Loucy (cell line): ENCODE measurements around the gene ATP6V0A4.

ENCODE experiments used
- H2AFZ ChIP-seq: fragments of 200-600 bp; sonication (generic); 2 replicates; pipeline ENCODE4 v1.6.0; 2016; ENCODE audit warnings: antibody characterized with exemption, mild to moderate bottlenecking, low read length, moderate library complexity
- H3F3A ChIP-seq: fragments of 200-600 bp; 2 replicates; pipeline ENCODE4 v1.6.0; 2016; ENCODE audit warnings: antibody characterized with exemption, low read depth, mild to moderate bottlenecking
- H3K27me3 ChIP-seq: fragments of 200-600 bp; sonication (generic); 2 replicates; pipeline ENCODE4 v1.6.1; 2014; ENCODE audit warnings: low read length, mild to moderate bottlenecking; ENCODE audit not compliant: insufficient read depth, poor library complexity, severe bottlenecking
- H3K36me3 ChIP-seq: fragments of 200-600 bp; sonication (generic); 2 replicates; pipeline ENCODE4 v1.6.1; 2016; ENCODE audit warnings: low read length; ENCODE audit not compliant: insufficient read depth
- H3K4me1 ChIP-seq: fragments of 200-600 bp; sonication (generic); 2 replicates; pipeline ENCODE4 v1.5.1; 2014; ENCODE audit warnings: low read length, mild to moderate bottlenecking; ENCODE audit not compliant: insufficient read depth, poor library complexity, severe bottlenecking
- H3K4me2 ChIP-seq: fragments of 200-600 bp; sonication (generic); 2 replicates; pipeline ENCODE4 v1.6.0; 2014; ENCODE audit warnings: antibody characterized with exemption, low read length, low read depth, mild to moderate bottlenecking; ENCODE audit not compliant: poor library complexity, severe bottlenecking
- H3K4me3 ChIP-seq: fragments of 200-600 bp; sonication (generic); 2 replicates; pipeline ENCODE4 v1.5.1; 2014; ENCODE audit warnings: low read length, mild to moderate bottlenecking, mixed read lengths; ENCODE audit not compliant: poor library complexity, severe bottlenecking
- H3K79me2 ChIP-seq: fragments of 200-600 bp; sonication (generic); 2 replicates; pipeline ENCODE4 v1.6.1; 2014; ENCODE audit warnings: low read length; ENCODE audit not compliant: insufficient read depth
- H3K9ac ChIP-seq: fragments of 200-600 bp; sonication (generic); 2 replicates; pipeline ENCODE4 v1.6.0; 2014; ENCODE audit warnings: mild to moderate bottlenecking, low read depth, low read length, moderate library complexity; ENCODE audit not compliant: poor library complexity, severe bottlenecking
- H3K9me2 ChIP-seq: fragments of 200-600 bp; sonication (generic); replicated peaks from 2 replicates; pipeline ENCODE4 v1.6.1; 2016; ENCODE audit warnings: low read depth, low read length, mixed read lengths
- H3K9me3 ChIP-seq: fragments of 200-600 bp; sonication (generic); 2 replicates; pipeline ENCODE4 v1.6.1; 2014; ENCODE audit warnings: mild to moderate bottlenecking, antibody characterized with exemption, low read length, low read depth; ENCODE audit not compliant: insufficient read depth
- H4K20me1 ChIP-seq: fragments of 200-600 bp; sonication (generic); 2 replicates; pipeline ENCODE4 v1.6.0; 2014; ENCODE audit warnings: antibody characterized with exemption, low read length, mild to moderate bottlenecking; ENCODE audit not compliant: insufficient read depth, poor library complexity, severe bottlenecking
- CTCF ChIP-seq: fragments of 200-600 bp; sonication (generic); conservative IDR thresholded peaks from 2 replicates; pipeline ENCODE4 v1.5.1; 2014; ENCODE audit warnings: mild to moderate bottlenecking, antibody characterized with exemption, low read length
- EZH2phosphoT487 ChIP-seq: fragments of 200-600 bp; IDR thresholded peaks from 2 replicates; pipeline ENCODE4 v1.6.1; 2018; ENCODE audit warnings: antibody characterized with exemption, mild to moderate bottlenecking, moderate library complexity, borderline replicate concordance

ATP6V0A4 gene

GRCh38 chr7:138713191-138713590 lies 84.8 kb downstream of the ATP6V0A4 start:
- H3K9ac ChIP-seq, result no peak overlapping the region
- H3K9me3 ChIP-seq, result no peaks in the 10 kb centered on the region
- H3K4me1 ChIP-seq, result no peaks in the 10 kb centered on the region
- H3K4me2 ChIP-seq, result no peak overlapping the region
- no peak overlapping the region for H3K4me3 ChIP-seq
- no peaks in the 10 kb centered on the region for H3F3A ChIP-seq
- no peaks in the 10 kb centered on the region for H3K9me2 ChIP-seq
- no peak overlapping the region for H2AFZ ChIP-seq
- no peaks in the 10 kb centered on the region for H3K79me2 ChIP-seq
- no peak for TF ChIP-seq EZH2phosphoT487
- TF ChIP-seq CTCF, result no peak
- H3K27me3 ChIP-seq, result no peaks in the 10 kb centered on the region
- no peaks in the 10 kb centered on the region for H4K20me1 ChIP-seq
- no peaks in the 10 kb centered on the region for H3K36me3 ChIP-seq

GRCh38 chr7:138712652-138713051 lies 85.3 kb downstream of the ATP6V0A4 start:
- TF ChIP-seq EZH2phosphoT487, result no peak
- TF ChIP-seq CTCF, result no peak
- Histone ChIP-seq H2AFZ (no peak overlapping the region), H3K79me2 (no peaks in the 10 kb centered on the region), H3K4me1 (no peaks in the 10 kb centered on the region), H3K36me3 (no peaks in the 10 kb centered on the region), H3K9ac (no peak overlapping the region), H3F3A (no peaks in the 10 kb centered on the region), H4K20me1 (no peaks in the 10 kb centered on the region), H3K9me2 (no peaks in the 10 kb centered on the region), H3K9me3 (no peaks in the 10 kb centered on the region), H3K27me3 (no peaks in the 10 kb centered on the region), H3K4me2 (no peak overlapping the region), H3K4me3 (no peak overlapping the region)

GRCh38 chr7:138710536-138711385 lies 87.2 kb downstream of the ATP6V0A4 start:
- H2AFZ ChIP-seq, result no peak overlapping the region
- no peak for TF ChIP-seq EZH2phosphoT487
- TF ChIP-seq CTCF, result no peak
- H4K20me1 ChIP-seq, result no peaks in the 10 kb centered on the region
- H3K4me3 ChIP-seq, result no peak overlapping the region
- H3K27me3 ChIP-seq, result no peaks in the 10 kb centered on the region
- H3K4me2 ChIP-seq, result no peak overlapping the region
- H3F3A ChIP-seq, result no peaks in the 10 kb centered on the region
- H3K9me2 ChIP-seq, result no peaks in the 10 kb centered on the region
- no peaks in the 10 kb centered on the region for H3K79me2 ChIP-seq
- no peaks in the 10 kb centered on the region for H3K9me3 ChIP-seq
- no peaks in the 10 kb centered on the region for H3K4me1 ChIP-seq
- no peak overlapping the region for H3K9ac ChIP-seq
- no peaks in the 10 kb centered on the region for H3K36me3 ChIP-seq
